GM13977 (cell line): ENCODE results near the gene STX1B.
A peak's percentile ranks its signal among the peaks of the same experiment; 100 is the strongest.

Experiments
- DNase-seq: peaks from one replicate; pipeline ENCODE4 v3.0.0; 2012; ENCODE audit warnings: low spot score
- CTCF ChIP-seq: IDR thresholded peaks from 2 replicates; pipeline ENCODE4 v1.5.1; 2012; ENCODE audit warnings: mild to moderate bottlenecking, control low read depth; ENCODE audit not compliant: insufficient read depth; ENCODE audit errors: extremely low read depth, missing control alignments
- in situ Hi-C: fragments of 300-500 bp; cut with MboI; formaldehyde crosslinking; loops from one replicate; pipeline ENCODE4 v1.12.0; 2022; ENCODE audit warnings: low sequenced_read_pairs, low pct_unique_long_range_greater_than_20kb, mixed read lengths, inconsistent platforms; ENCODE audit not compliant: unreplicated experiment

Gene STX1B

GRCh38 chr16:30961384-30961783 lies 49.1 kb downstream of the STX1B start:
- no peak for TF ChIP-seq CTCF
- in situ Hi-C loops, result loop anchor here (25.0 kb wide), 2 partner anchors 476 to 926 kb away; partner anchors contain the start of genes COX6A2 and ZNF843
- no peak for DNase-seq

GRCh38 chr16:30958175-30959079 lies 52.0 kb downstream of the STX1B start:
- peak; percentile 90 for DNase-seq
- TF ChIP-seq CTCF, result peak; percentile 6
- in situ Hi-C loops, result loop anchor here (25.0 kb wide), 2 partner anchors 479 to 929 kb away; partner anchors contain the start of genes COX6A2 and ZNF843

GRCh38 chr16:30957456-30958174 lies 52.8 kb downstream of the STX1B start, which contains the start of gene SETD1A:
Gene SETD1A, plus strand, starts transcription at chr16:30957754. Its CDS starts 978 bp downstream, at chr16:30958732.
- no peak for TF ChIP-seq CTCF
- peak; percentile 98 for DNase-seq
- in situ Hi-C loops, result loop anchor here (25.0 kb wide), 2 partner anchors 480 to 930 kb away; partner anchors contain the start of genes COX6A2 and ZNF843

GRCh38 chr16:30956601-30957455 lies 53.6 kb downstream of the STX1B start:
- in situ Hi-C loops, result loop anchor here (25.0 kb wide), 2 partner anchors 480 to 930 kb away; partner anchors contain the start of genes COX6A2 and ZNF843
- DNase-seq, result peak; percentile 90
- peak; percentile 34 for TF ChIP-seq CTCF

GRCh38 chr16:30954993-30955392 lies 55.4 kb downstream of the STX1B start:
- in situ Hi-C loops, result loop anchor here (25.0 kb wide), 2 partner anchors 482 to 932 kb away; partner anchors contain the start of genes COX6A2 and ZNF843
- TF ChIP-seq CTCF, result no peak
- no peak for DNase-seq
